HG02678 (cell line): ENCODE data around the gene SOX2.

Experiments
- ATAC-seq: cut with Tn5 transposase; IDR thresholded peaks from one replicate; pipeline ENCODE4 v1.9.1; 2021; ENCODE audit warnings: mild to moderate bottlenecking, moderate library complexity; ENCODE audit not compliant: unreplicated experiment

The SOX2 gene

GRCh38 chr3:181722156-181722555 is 10.4 kb downstream of the SOX2 start:
- no peak for ATAC-seq

- ATAC-seq, result no peak
These were observed 11.2 kb downstream of the SOX2 start for GRCh38 chr3:181722766-181723425.

- ATAC-seq, result no peak
These were observed 12.0 kb downstream of the SOX2 start for GRCh38 chr3:181723625-181724191.

- ATAC-seq, result no peak
These were observed 12.7 kb downstream of the SOX2 start for GRCh38 chr3:181724192-181724965.

GRCh38 chr3:181725131-181725731 is 13.5 kb downstream of the SOX2 start:
- no peak for ATAC-seq

- ATAC-seq, result no peak
These were observed 14.1 kb downstream of the SOX2 start for GRCh38 chr3:181725830-181726229.

- no peak for ATAC-seq
These were observed 14.9 kb downstream of the SOX2 start for GRCh38 chr3:181726351-181727330.

- ATAC-seq, result no peak
These were observed 15.8 kb downstream of the SOX2 start for GRCh38 chr3:181727341-181728032.

- ATAC-seq, result no peak
These were observed 17.0 kb downstream of the SOX2 start for GRCh38 chr3:181728470-181729340.

- no peak for ATAC-seq
These were observed 17.7 kb downstream of the SOX2 start for GRCh38 chr3:181729341-181729869.

GRCh38 chr3:181730316-181730715 is 18.6 kb downstream of the SOX2 start:
- ATAC-seq, result no peak

GRCh38 chr3:181730934-181731333 is 19.2 kb downstream of the SOX2 start:
- ATAC-seq, result no peak

- no peak for ATAC-seq
These were observed 24.2 kb downstream of the SOX2 start for GRCh38 chr3:181735911-181736310.

GRCh38 chr3:181738551-181738950 is 26.8 kb downstream of the SOX2 start:
- ATAC-seq, result no peak

- ATAC-seq, result no peak
These were observed 27.9 kb downstream of the SOX2 start for GRCh38 chr3:181739628-181740027.

GRCh38 chr3:181741417-181741816 is 29.7 kb downstream of the SOX2 start:
- ATAC-seq, result no peak

GRCh38 chr3:181752202-181752671 is 40.5 kb downstream of the SOX2 start:
- ATAC-seq, result no peak

- no peak for ATAC-seq
These were observed 41.7 kb downstream of the SOX2 start for GRCh38 chr3:181753391-181753790.

- ATAC-seq, result no peak
These were observed 44.2 kb downstream of the SOX2 start for GRCh38 chr3:181755959-181756358.
